HepG2 (cell line): Measurements from ENCODE around the gene HMCN2. TPM values are rescaled to one million over a fixed set of nuclear protein-coding genes. Genes with fewer than 3 reads are reported as not detected.
A peak's percentile ranks its signal among the peaks of the same experiment; 100 is the strongest.

Source experiments
- ATAC-seq: fragments of 200-7000 bp; cut with Tn5 transposase; 3 replicates; pipeline ENCODE4 v1.9.1; 2020; ENCODE audit warnings: mild to moderate bottlenecking, moderate library complexity
- BruUV-seq: library from RNA; stranded (reverse); fragments of 400-500 nt; replicated peaks from 2 replicates; lab custom pipeline; 2021; lab: Mats Ljungman, UMichigan
- CTCF ChIA-PET: fragments of 300-600 bp; formaldehyde crosslinking; extraction: SDS; loops from one replicate; lab custom pipeline; 2021; ENCODE audit warnings: low total read pairs, inconsistent platforms, low intra/inter-chr PET ratio; lab: Yijun Ruan, JAX
- POLR2A ChIA-PET: fragments of 350-600 bp; sonication (Branson Sonifier 250); formaldehyde crosslinking; loops from one replicate; lab custom pipeline; 2020; ENCODE audit warnings: antibody characterized with exemption, inconsistent platforms; lab: Yijun Ruan, JAX
- DNase-seq: peaks from one replicate; pipeline ENCODE4 v3.0.0-alpha.2; 2015; ENCODE audit warnings: low spot score
- FAIRE-seq: peaks from 3 replicates; lab custom pipeline; 2011; peaks lifted over from hg19 to GRCh38; lab: Jason Lieb, UNC
- H2AFZ ChIP-seq: one replicate; pipeline ENCODE4 v1.6.1; 2011; ENCODE audit warnings: low read length, inconsistent platforms
- H3K27ac ChIP-seq: fragments of 300-600 bp; 3 replicates; pipeline ENCODE4 v1.8.0; 2011; ENCODE audit warnings: mixed run types, mild to moderate bottlenecking, mixed read lengths, low read length, inconsistent platforms; ENCODE audit not compliant: insufficient read depth; ENCODE audit errors: extremely low read length
- H3K27me3 ChIP-seq, 2 experiments: fragments of 200-600 bp in 1 of 2; 2 replicates in 1 of 2; 3 replicates in 1 of 2; pipeline versions ENCODE4 v1.6.0 to v1.8.0; 2011; ENCODE audit warnings: low read length in 2 of 2, mild to moderate bottlenecking in 2 of 2, moderate library complexity in 2 of 2, inconsistent platforms in 1 of 2; ENCODE audit not compliant: insufficient read depth in 2 of 2, control insufficient read depth in 1 of 2
- H3K36me3 ChIP-seq, 2 experiments: fragments of 200-600 bp in 1 of 2; replicated peaks in 1 of 2; 2 replicates in 1 of 2; 3 replicates in 1 of 2; pipeline versions ENCODE4 v1.5.1 to v1.8.0; 2011; ENCODE audit warnings: low read length in 2 of 2, inconsistent platforms in 1 of 2; ENCODE audit not compliant: insufficient read depth in 2 of 2, control insufficient read depth in 1 of 2
- H3K4me1 ChIP-seq: 2 replicates; pipeline ENCODE4 v1.5.1; 2012; ENCODE audit warnings: low read length, inconsistent platforms; ENCODE audit not compliant: insufficient read depth
- H3K4me2 ChIP-seq: 2 replicates; pipeline ENCODE4 v1.6.0; 2011; ENCODE audit warnings: low read depth, low read length, inconsistent platforms
- H3K4me3 ChIP-seq, 3 experiments: fragments of 200-600 bp in 1 of 3; sonication (generic), shearing (Covaris generic) in 1 of 3; replicated peaks in 1 of 3; 2 replicates each; pipeline ENCODE4 v1.5.1; 2011 to 2016; ENCODE audit warnings: low read length in 3 of 3, inconsistent platforms in 2 of 3, low read depth in 2 of 3, mild to moderate bottlenecking in 2 of 3, control low read depth in 1 of 3, mixed read lengths in 1 of 3; ENCODE audit not compliant: insufficient read depth in 1 of 3
- H3K79me2 ChIP-seq: one replicate; pipeline ENCODE4 v1.6.1; 2011; ENCODE audit warnings: low read length, inconsistent platforms; ENCODE audit not compliant: insufficient read depth
- H3K9ac ChIP-seq: 2 replicates; pipeline ENCODE4 v1.6.0; 2011; ENCODE audit warnings: mild to moderate bottlenecking, low read depth, low read length, inconsistent platforms; ENCODE audit not compliant: insufficient read depth
- H3K9me3 ChIP-seq: 2 replicates; pipeline ENCODE4 v1.5.1; 2012; ENCODE audit warnings: mild to moderate bottlenecking, low read length
- H4K20me1 ChIP-seq: 2 replicates; pipeline ENCODE4 v1.6.0; 2011; ENCODE audit warnings: inconsistent platforms, mild to moderate bottlenecking, low read length, moderate library complexity; ENCODE audit not compliant: insufficient read depth
- CAMTA2 ChIP-seq: sonication (generic); formaldehyde crosslinking; IDR thresholded peaks from 2 replicates; pipeline ENCODE4 v1.4.0; 2020; ENCODE audit warnings: mild to moderate bottlenecking, missing genetic modification reagents, borderline replicate concordance
- GZF1 ChIP-seq: sonication (generic); formaldehyde crosslinking; IDR thresholded peaks from 2 replicates; pipeline ENCODE4 v1.5.1; 2020; ENCODE audit warnings: mild to moderate bottlenecking, missing genetic modification reagents
- IRF2 ChIP-seq: IDR thresholded peaks from 2 replicates; pipeline ENCODE4 v1.6.1; 2018; ENCODE audit warnings: missing genetic modification reagents, missing compliant biosample characterization
- MXI1 ChIP-seq: IDR thresholded peaks from 3 replicates; pipeline ENCODE4 v1.6.1; 2012; ENCODE audit warnings: low read depth, low read length, inconsistent platforms, borderline replicate concordance
- POLR2AphosphoS2 ChIP-seq: IDR thresholded peaks from 2 replicates; pipeline ENCODE4 v1.6.1; 2011; ENCODE audit warnings: low read depth, low read length, improper control_type of control experiment
- ZBTB1 ChIP-seq: sonication (generic); formaldehyde crosslinking; IDR thresholded peaks from 2 replicates; pipeline ENCODE4 v1.4.0; 2020; ENCODE audit warnings: missing genetic modification reagents, borderline replicate concordance
- ZBTB14 ChIP-seq: sonication (generic); formaldehyde crosslinking; IDR thresholded peaks from 2 replicates; pipeline ENCODE4 v1.4.0; 2020; ENCODE audit warnings: missing genetic modification reagents
- ZNF142 ChIP-seq: sonication (generic); formaldehyde crosslinking; IDR thresholded peaks from 2 replicates; pipeline ENCODE4 v1.4.0; 2020; ENCODE audit warnings: missing genetic modification reagents
- ZNF614 ChIP-seq: IDR thresholded peaks from 2 replicates; pipeline ENCODE4 v1.6.1; 2018; ENCODE audit warnings: missing biosample characterization, missing genetic modification reagents, inconsistent platforms, borderline replicate concordance
- ZNF687 ChIP-seq: sonication (generic); formaldehyde crosslinking; IDR thresholded peaks from 2 replicates; pipeline ENCODE4 v1.5.1; 2020; ENCODE audit warnings: mild to moderate bottlenecking, missing genetic modification reagents, moderate library complexity
- WGBS: methylation state at CpG from one replicate; pipeline ENCODE4 v1.1.6; 2017; ENCODE audit warnings: low lambda C conversion rate; 5-methylcytosine and 5-hydroxymethylcytosine counted together
- in situ Hi-C: cut with HindIII; loops from 2 replicates; pipeline ENCODE4 v1.10.0; 2017; ENCODE audit warnings: low pct_unique_long_range_greater_than_20kb; ENCODE audit not compliant: extremely low pct_ligation_motif_present
- intact Hi-C: fragments of 100-400 bp; cut with micrococcal nuclease; formaldehyde crosslinking; loops from one replicate; pipeline ENCODE4 v1.10.0; 2022; ENCODE audit not compliant: unreplicated experiment
- polyA plus RNA-seq, 8 experiments: library from polyadenylated mRNA; depleted of rRNA in 3 of 8; stranded (reverse) in 7 of 8; unstranded in 1 of 8; fragments of >200 nt; fragmentation: Illumina TruSeq in 4 of 8; extraction: Trizol in 4 of 8; gene quantifications; 2 replicates each; pipeline versions ENCODE4 v1.2.1 to v1.2.3, GENCODE V29; 2011 to 2016; ENCODE audit warnings: low read depth in 4 of 8, missing spikeins in 1 of 8, mixed read lengths in 1 of 8; ENCODE audit not compliant: insufficient read depth in 1 of 8
- total RNA-seq, 5 experiments: library from RNA; depleted of rRNA; stranded (reverse); fragments of >200 nt; fragmentation: Illumina TruSeq; extraction: Trizol; gene quantifications; 2 replicates each; pipeline ENCODE4 v1.2.3, GENCODE V29; 2016; ENCODE audit warnings: low read depth in 1 of 5

Gene HMCN2
- total and polyA plus RNA-seq, 2 of the 13 experiments (the other 11 are each of a cell fraction or from before 2014, with no cell fraction given): 0.09 TPM; not detected in 1

GRCh38 chr9:130219661-130220096 lies 45.9 kb upstream of the HMCN2 start (continued):
- TF ChIP-seq CAMTA2 (CRISPR knock-in tag): no peak
- TF ChIP-seq ZBTB1 (CRISPR knock-in tag): no peak
- no peak for TF ChIP-seq POLR2AphosphoS2
- peak; percentile 31 for TF ChIP-seq ZNF687 (CRISPR knock-in tag)
- no peak for TF ChIP-seq MXI1

GRCh38 chr9:130220352-130220751 lies 45.2 kb upstream of the HMCN2 start:
- no TSS peak for BruUV-seq
- ATAC-seq: peak; percentile 23; the same call in 2 of the 3 replicates
- no peaks in the 10 kb centered on the region for H3K36me3 ChIP-seq
- intact Hi-C loops (no loop called here), in situ Hi-C loops (no loop called here)
- H4K20me1 ChIP-seq: no peaks in the 10 kb centered on the region
- H3K4me1 ChIP-seq: no peaks in the 10 kb centered on the region
- no peak overlapping the region for H3K4me2 ChIP-seq
- DNase-seq: no peak
- H3K27ac ChIP-seq: no peak overlapping the region
- no peaks in the 10 kb centered on the region for H3K9me3 ChIP-seq
- WGBS: 74% methylated on average over 9 of the region's 9 CpGs
- H3K4me3 ChIP-seq: no peak overlapping the region
- no peaks in the 10 kb centered on the region for H3K27me3 ChIP-seq
- FAIRE-seq: no peak
- H2AFZ ChIP-seq: no peak overlapping the region
- H3K79me2 ChIP-seq: no peaks in the 10 kb centered on the region
- ChIA-PET POLR2A (no interaction called here), CTCF (no interaction called here)
- H3K9ac ChIP-seq: no peak overlapping the region
- TF ChIP-seq IRF2 (no peak), ZNF614 (no peak), ZBTB14 (no peak), ZNF142 (CRISPR knock-in tag) (no peak), GZF1 (no peak)
